Caco-2 (cell line): ENCODE results near the gene PATJ. TPM values are rescaled to one million over a fixed set of nuclear protein-coding genes. Genes with fewer than 3 reads are reported as not detected.

Experiments used
- BruUV-seq: library from RNA; stranded (reverse); fragments of 400-500 nt; replicated peaks from 2 replicates; lab custom pipeline; 2021; lab: Mats Ljungman, UMichigan
- CTCF ChIA-PET: fragments of 300-600 bp; sonication (Branson Sonifier 250); formaldehyde crosslinking; loops from one replicate; lab custom pipeline; 2022; ENCODE audit warnings: antibody characterized with exemption; lab: Charles Lee
- POLR2A ChIA-PET: fragments of 300-600 bp; sonication (Branson Sonifier 250); formaldehyde crosslinking; loops from one replicate; lab custom pipeline; 2022; ENCODE audit warnings: antibody characterized with exemption; lab: Charles Lee
- DNase-seq, 2 experiments: peaks; one replicate each; pipeline versions ENCODE4 v3.0.0 to v3.0.0-alpha.2; 2020 to 2022
- H3K27me3 ChIP-seq: replicated peaks from 2 replicates; pipeline ENCODE4 v1.6.0; 2011; ENCODE audit warnings: low read length; ENCODE audit not compliant: control insufficient read depth, insufficient read depth
- H3K36me3 ChIP-seq: 2 replicates; pipeline ENCODE4 v1.5.1; 2011; ENCODE audit warnings: low read length; ENCODE audit not compliant: control insufficient read depth, insufficient read depth
- H3K4me1 ChIP-seq: fragments of 250-450 bp; sonication (Bioruptor Pico); 2 replicates; pipeline ENCODE4 v1.5.1; 2020; ENCODE audit warnings: mild to moderate bottlenecking
- H3K4me3 ChIP-seq: 2 replicates; pipeline ENCODE4 v1.5.1; 2011; ENCODE audit warnings: low read depth, mild to moderate bottlenecking, control low read depth, low read length
- H3K9me3 ChIP-seq: fragments of 250-450 bp; sonication (Bioruptor Pico); 2 replicates; pipeline ENCODE4 v1.5.1; 2020; ENCODE audit warnings: mild to moderate bottlenecking, moderate library complexity
- H3K27ac Mint-ChIP-seq: one replicate; pipeline ENCODE4 v1.8.0; 2022; ENCODE audit warnings: mixed read lengths; ENCODE audit not compliant: unreplicated experiment
- H3K27me3 Mint-ChIP-seq: one replicate; pipeline ENCODE4 v1.8.0; 2022; ENCODE audit warnings: mixed read lengths; ENCODE audit not compliant: insufficient read depth, unreplicated experiment
- H3K36me3 Mint-ChIP-seq: one replicate; pipeline ENCODE4 v1.8.0; 2022; ENCODE audit warnings: mild to moderate bottlenecking, mixed read lengths; ENCODE audit not compliant: insufficient read depth, unreplicated experiment
- H3K4me1 Mint-ChIP-seq: one replicate; pipeline ENCODE4 v1.8.0; 2022; ENCODE audit warnings: low read depth, mixed read lengths; ENCODE audit not compliant: unreplicated experiment
- H3K4me3 Mint-ChIP-seq: one replicate; pipeline ENCODE4 v1.8.0; 2022; ENCODE audit warnings: mild to moderate bottlenecking, moderate library complexity, mixed read lengths; ENCODE audit not compliant: unreplicated experiment
- H3K9me3 Mint-ChIP-seq: one replicate; pipeline ENCODE4 v1.8.0; 2022; ENCODE audit warnings: mixed read lengths; ENCODE audit not compliant: unreplicated experiment
- CTCF ChIP-seq, 2 experiments: fragments of 200-600 bp in 1 of 2; IDR thresholded peaks; 1 replicate in 1 of 2; 2 replicates in 1 of 2; pipeline versions ENCODE4 v1.5.1 to v1.8.0; 2011 to 2022; ENCODE audit warnings: antibody characterized with exemption in 1 of 2, control low read depth in 1 of 2, inconsistent platforms in 1 of 2, low read depth in 1 of 2, low read length in 1 of 2, mild to moderate bottlenecking in 1 of 2, moderate library complexity in 1 of 2; ENCODE audit not compliant: insufficient read depth in 1 of 2, severe bottlenecking in 1 of 2, unreplicated experiment in 1 of 2
- intact Hi-C: fragments of 100-400 bp; cut with micrococcal nuclease; formaldehyde crosslinking; loops from one replicate; pipeline ENCODE4 v1.10.0; 2022; ENCODE audit not compliant: unreplicated experiment
- total RNA-seq: library from RNA; stranded (reverse); gene quantifications from 2 replicates; pipeline ENCODE4 v1.2.3, GENCODE V29; 2022

Gene PATJ
- total RNA-seq, 1 experiment from 2014 or later: 31.6 TPM

GRCh38 chr1:61914823-61915482 lies 172.7 kb downstream of the PATJ start:
- no TSS peak for BruUV-seq

GRCh38 chr1:61921435-61921834 lies 179.2 kb downstream of the PATJ start:
- DNase-seq: no peak
- CTCF ChIA-PET: no interaction called here
- Mint-ChIP-seq H3K27me3 (no peaks in the 10 kb centered on the region), H3K36me3 (peaks cover 18% of the 10 kb centered on the region), H3K9me3 (no peaks in the 10 kb centered on the region), H3K27ac (no peak overlapping the region), H3K4me3 (no peak overlapping the region), H3K4me1 (no peaks in the 10 kb centered on the region)
- intact Hi-C loops: no loop called here
- POLR2A ChIA-PET: no interaction called here
- no TSS peak for BruUV-seq
- no peaks in the 10 kb centered on the region for H3K9me3 ChIP-seq
- H3K4me3 ChIP-seq: no peak overlapping the region
- TF ChIP-seq CTCF (IDR thresholded peaks at IDR 0.05; ENCODE audit: insufficient read depth in 1 of 2, low read depth in 1 of 2, low read length in 1 of 2, severe bottlenecking in 1 of 2, unreplicated experiment in 1 of 2): no peak
- no peaks in the 10 kb centered on the region for H3K36me3 ChIP-seq
- peaks cover 8% of the 10 kb centered on the region for H3K4me1 ChIP-seq
- no peaks in the 10 kb centered on the region for H3K27me3 ChIP-seq

More at GRCh38 chr1:61914823-61915482, 172.7 kb downstream of the PATJ start:
- POLR2A ChIA-PET: no interaction called here
- CTCF ChIA-PET: no interaction called here
- no peaks in the 10 kb centered on the region for H3K36me3 ChIP-seq
- no peak overlapping the region for H3K4me3 ChIP-seq
- H3K27me3 Mint-ChIP-seq: no peaks in the 10 kb centered on the region
- H3K4me3 Mint-ChIP-seq: peak overlapping the region; percentile 48
- peaks cover 14% of the 10 kb centered on the region for H3K4me1 Mint-ChIP-seq
- H3K27me3 ChIP-seq: no peaks in the 10 kb centered on the region
- H3K9me3 Mint-ChIP-seq: no peaks in the 10 kb centered on the region
- H3K9me3 ChIP-seq: no peaks in the 10 kb centered on the region
- H3K27ac Mint-ChIP-seq: peak overlapping the region; percentile 84
- peak; percentile 42 to 63 for DNase-seq
- TF ChIP-seq CTCF (IDR thresholded peaks at IDR 0.05; ENCODE audit: insufficient read depth in 1 of 2, low read depth in 1 of 2, low read length in 1 of 2, severe bottlenecking in 1 of 2, unreplicated experiment in 1 of 2): no peak
- H3K4me1 ChIP-seq: peaks cover 20% of the 10 kb centered on the region
- intact Hi-C loops: no loop called here
- peaks cover 11% of the 10 kb centered on the region for H3K36me3 Mint-ChIP-seq

GRCh38 chr1:61922950-61923480 lies 180.7 kb downstream of the PATJ start:
- CTCF ChIA-PET: no interaction called here
- H3K4me3 ChIP-seq: no peak overlapping the region
- H3K4me1 ChIP-seq: peaks cover 14% of the 10 kb centered on the region
- intact Hi-C loops: no loop called here
- no TSS peak for BruUV-seq
- H3K27me3 ChIP-seq: no peaks in the 10 kb centered on the region
- H3K4me3 Mint-ChIP-seq: no peak overlapping the region
- peaks cover 14% of the 10 kb centered on the region for H3K36me3 Mint-ChIP-seq
- no peaks in the 10 kb centered on the region for H3K9me3 ChIP-seq
- H3K4me1 Mint-ChIP-seq: no peaks in the 10 kb centered on the region
- H3K9me3 Mint-ChIP-seq: no peaks in the 10 kb centered on the region
- POLR2A ChIA-PET: no interaction called here
- TF ChIP-seq CTCF (IDR thresholded peaks at IDR 0.05; ENCODE audit: insufficient read depth in 1 of 2, low read depth in 1 of 2, low read length in 1 of 2, severe bottlenecking in 1 of 2, unreplicated experiment in 1 of 2): no peak
- H3K27ac Mint-ChIP-seq: no peak overlapping the region
- H3K27me3 Mint-ChIP-seq: no peaks in the 10 kb centered on the region
- no peak for DNase-seq
- H3K36me3 ChIP-seq: no peaks in the 10 kb centered on the region
